Common myeloid progenitor, CD34-positive (primary cell): Measurements from ENCODE around the gene NME4.

Experiments used
- CTCF ChIA-PET: fragments of 350-600 bp; sonication (Branson Sonifier 250); formaldehyde crosslinking; loops from one replicate; lab custom pipeline; 2021; ENCODE audit warnings: antibody characterized with exemption; lab: Charles Lee
- POLR2A ChIA-PET: fragments of 350-600 bp; sonication (Branson Sonifier 250); formaldehyde crosslinking; loops from one replicate; lab custom pipeline; 2021; ENCODE audit warnings: antibody characterized with exemption; lab: Charles Lee
- DNase-seq, 3 donors: peaks; one replicate each; pipeline versions ENCODE4 v3.0.0 to v3.0.0-alpha.2; 2013
- H3K27ac ChIP-seq, 2 experiments: 1 replicate in 1 of 2; 2 replicates in 1 of 2; pipeline ENCODE4 v1.7.0; 2013; ENCODE audit warnings: inconsistent platforms in 2 of 2, low read length in 2 of 2, mild to moderate bottlenecking in 2 of 2, low read depth in 1 of 2, moderate library complexity in 1 of 2; ENCODE audit not compliant: severe bottlenecking in 2 of 2, insufficient read depth in 1 of 2, poor library complexity in 1 of 2
- H3K27me3 ChIP-seq, 5 experiments: replicated peaks in 2 of 5; 1 replicate in 3 of 5; 2 replicates in 2 of 5; pipeline versions ENCODE4 v1.6.1 to v1.7.0; 2013; ENCODE audit warnings: low read length in 4 of 5, mild to moderate bottlenecking in 2 of 5, moderate library complexity in 2 of 5, inconsistent platforms in 1 of 5; ENCODE audit not compliant: insufficient read depth in 5 of 5, control insufficient read depth in 4 of 5
- H3K36me3 ChIP-seq, 4 experiments: 1 replicate in 2 of 4; 2 replicates in 2 of 4; pipeline versions ENCODE4 v1.6.1 to v1.7.0; 2013; ENCODE audit warnings: low read length in 3 of 4, control low read depth in 1 of 4, mild to moderate bottlenecking in 1 of 4; ENCODE audit not compliant: control insufficient read depth in 4 of 4, insufficient read depth in 4 of 4
- H3K4me1 ChIP-seq, 4 experiments: 1 replicate in 3 of 4; 2 replicates in 1 of 4; pipeline versions ENCODE4 v1.6.1 to v1.7.1; 2013; ENCODE audit warnings: low read length in 3 of 4, mild to moderate bottlenecking in 3 of 4, control low read depth in 1 of 4, inconsistent platforms in 1 of 4, moderate library complexity in 1 of 4; ENCODE audit not compliant: control insufficient read depth in 4 of 4, insufficient read depth in 4 of 4; ENCODE audit errors: control extremely low read depth in 1 of 4
- H3K4me3 ChIP-seq, 7 experiments: 1 replicate in 4 of 7; 2 replicates in 3 of 7; pipeline versions ENCODE4 v1.5.1 to v1.7.0; 2013; ENCODE audit warnings: mild to moderate bottlenecking in 7 of 7, low read length in 6 of 7, moderate library complexity in 6 of 7, inconsistent platforms in 2 of 7, low read depth in 2 of 7, control low read depth in 1 of 7; ENCODE audit not compliant: insufficient read depth in 4 of 7, control insufficient read depth in 1 of 7; ENCODE audit errors: extremely low read depth in 1 of 7
- H3K9me3 ChIP-seq, 5 experiments: 1 replicate in 4 of 5; 2 replicates in 1 of 5; pipeline versions ENCODE4 v1.6.1 to v1.7.1; 2013; ENCODE audit warnings: low read length in 4 of 5, mild to moderate bottlenecking in 2 of 5, inconsistent platforms in 1 of 5, low read depth in 1 of 5, moderate library complexity in 1 of 5; ENCODE audit not compliant: control insufficient read depth in 4 of 5, insufficient read depth in 2 of 5; ENCODE audit errors: control extremely low read depth in 1 of 5
- WGBS: methylation state at CpG from one replicate; pipeline ENCODE4 v1.1.5; 2013; ENCODE audit not compliant: insufficient coverage; 5-methylcytosine and 5-hydroxymethylcytosine counted together

Gene NME4

DNA sequence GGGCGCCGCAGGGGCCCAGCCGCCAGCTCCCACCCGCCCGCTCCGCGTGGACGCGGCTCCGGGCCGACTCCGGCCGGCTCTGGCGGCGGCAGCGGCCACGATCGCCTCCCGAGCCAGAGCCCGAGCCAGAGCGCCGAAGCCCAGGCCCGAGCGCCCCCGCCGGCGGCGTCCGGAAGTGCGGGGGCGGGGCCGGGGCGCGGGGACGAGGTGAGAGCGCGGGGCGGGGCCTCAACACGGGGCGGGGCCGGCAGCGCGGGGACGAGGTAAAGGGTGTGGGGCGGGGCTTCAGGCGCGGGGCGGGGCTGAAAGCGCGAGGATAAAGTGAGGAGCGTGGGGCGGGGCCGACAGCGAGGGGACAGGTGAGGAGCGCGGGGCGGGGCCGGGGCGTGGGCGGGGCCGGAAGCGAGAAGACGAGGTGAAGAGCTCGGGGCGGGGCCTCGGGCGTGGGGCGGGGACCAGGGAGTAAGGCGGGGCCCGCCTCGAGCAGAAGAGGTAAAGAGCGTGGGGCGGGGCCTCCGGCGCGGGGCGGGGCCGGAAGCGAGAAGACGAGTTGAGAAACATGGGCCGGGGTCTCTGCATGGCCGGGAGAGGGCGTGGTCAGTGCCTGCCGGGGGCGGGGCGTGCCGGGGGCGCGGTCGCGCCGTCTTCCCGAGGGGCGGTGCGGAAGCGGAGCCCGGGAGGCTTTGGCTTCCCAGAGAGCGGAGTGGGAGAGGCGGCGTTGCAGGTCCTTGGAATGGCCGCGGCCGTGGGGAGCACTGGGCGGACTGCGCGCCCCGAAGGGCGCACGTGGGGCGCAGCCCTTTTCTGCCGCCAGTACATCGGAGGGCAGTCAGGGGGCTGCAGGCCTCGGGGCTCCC is 44.2 kb upstream of the NME4 start, which contains the start of gene AXIN1:
Gene AXIN1 (minus strand): TSS at position 177 of the 857 bp plus-strand sequence. CDS start 5,698 bp downstream, outside the sequence.
- DNase-seq: peak; percentile 92 to 96 (median 95)
- 2% methylated on average over 90 of the region's 113 CpGs for WGBS
- POLR2A ChIA-PET: interaction anchor here (0.5 to 1.6 kb wide), 2 partner anchors 13 to 15 kb away, joined by 3 to 6 read pairs; no protein-coding TSS in a partner anchor
- H3K4me3 ChIP-seq: peak within 1 kb of the TSS; percentile 34 to 90 (median 67)
- peak within 1 kb of the TSS in 1 of 2 experiments; percentile 78 for H3K27ac ChIP-seq
- CTCF ChIA-PET: no interaction called here
- H3K9me3 ChIP-seq: no peaks in the 10 kb centered on the region
- peaks cover 0 to 12% (median 5%) of the 10 kb centered on the region in 4 experiments for H3K36me3 ChIP-seq
- peaks cover 0 to 43% (median 29%) of the 10 kb centered on the region in 4 experiments for H3K4me1 ChIP-seq
- H3K27me3 ChIP-seq: no peaks in the 10 kb centered on the region

DNA sequence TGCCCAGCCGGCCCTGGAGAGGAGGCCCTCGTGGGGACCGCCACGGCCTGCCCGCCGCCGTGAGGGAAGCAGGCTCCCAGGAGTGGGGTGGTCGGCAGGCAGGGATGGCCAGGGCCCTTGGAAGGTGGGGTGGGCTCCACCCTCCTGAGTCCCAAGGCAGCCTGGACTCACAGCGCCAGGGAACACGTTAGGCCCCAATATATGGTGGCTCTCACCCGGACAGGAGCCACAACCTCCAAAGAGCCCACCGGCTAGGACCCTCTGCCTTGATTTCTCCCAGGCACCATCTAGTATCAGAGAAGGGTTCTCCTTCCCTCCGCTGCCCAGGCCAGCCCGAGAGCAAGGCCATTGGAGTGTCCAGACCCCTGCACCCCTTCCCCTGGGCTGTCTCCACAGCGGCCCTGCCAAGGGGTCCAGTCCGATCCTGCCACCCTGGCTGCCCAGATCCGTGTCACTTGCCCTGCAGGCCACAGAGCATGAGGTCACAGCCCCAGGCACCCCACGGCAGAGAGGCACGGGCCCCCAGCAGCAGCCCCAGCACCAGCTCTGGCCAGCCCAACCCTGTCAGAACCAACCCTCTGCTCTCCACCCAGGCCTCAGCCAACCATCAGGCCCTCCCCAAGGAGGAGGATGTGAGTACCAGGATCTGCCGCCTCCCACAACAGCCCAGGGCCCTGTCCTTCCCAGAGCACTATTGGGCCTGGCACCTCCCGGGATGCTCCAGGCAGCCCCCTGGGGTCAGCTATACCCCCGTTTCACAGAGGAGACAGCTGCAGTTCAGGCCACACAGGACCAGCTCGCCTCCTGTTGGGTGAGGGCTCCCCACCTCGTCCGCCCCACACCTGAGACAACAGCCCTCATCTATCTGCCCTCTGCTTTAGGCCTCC is 43.4 kb upstream of the NME4 start:
- Histone ChIP-seq H3K27ac (no peak overlapping the region), H3K4me1 (peaks cover 0 to 36% (median 26%) of the 10 kb centered on the region in 4 experiments)
- no peak for DNase-seq

GRCh38 chr16:354291-354881 is 42.6 kb upstream of the NME4 start:
- CTCF ChIA-PET: interaction anchor here (0.6 to 1.8 kb wide), 2 partner anchors 126 to 289 kb away, joined by 3 to 4 read pairs; no protein-coding TSS in a partner anchor
- no peak for DNase-seq
- WGBS: 98% methylated on average over 11 of the region's 12 CpGs
- no peak overlapping the region for H3K27ac ChIP-seq
- H3K4me1 ChIP-seq: peaks cover 0 to 32% (median 26%) of the 10 kb centered on the region in 4 experiments
- H3K27me3 ChIP-seq: no peaks in the 10 kb centered on the region
- POLR2A ChIA-PET: interaction anchor here (1.1 kb wide), 1 partner anchor 29 kb away, joined by 3 read pairs; no protein-coding TSS in a partner anchor
- no peaks in the 10 kb centered on the region for H3K9me3 ChIP-seq
- H3K36me3 ChIP-seq: peaks cover 0 to 11% (median 4%) of the 10 kb centered on the region in 4 experiments
- H3K4me3 ChIP-seq: no peak overlapping the region

More for the DNA sequence above, 43.4 kb upstream of the NME4 start:
- CTCF ChIA-PET: interaction anchor here (1.8 kb wide), 1 partner anchor 288 kb away, joined by 4 read pairs; no protein-coding TSS in a partner anchor
- WGBS: 91% methylated on average over 17 of the region's 25 CpGs
- Histone ChIP-seq H3K36me3 (peaks cover 0 to 12% (median 5%) of the 10 kb centered on the region in 4 experiments), H3K27me3 (no peaks in the 10 kb centered on the region), H3K4me3 (peak overlapping the region in 5 of 7 experiments; percentile 38 to 66 (median 59)), H3K9me3 (no peaks in the 10 kb centered on the region)
- POLR2A ChIA-PET: no interaction called here

DNA sequence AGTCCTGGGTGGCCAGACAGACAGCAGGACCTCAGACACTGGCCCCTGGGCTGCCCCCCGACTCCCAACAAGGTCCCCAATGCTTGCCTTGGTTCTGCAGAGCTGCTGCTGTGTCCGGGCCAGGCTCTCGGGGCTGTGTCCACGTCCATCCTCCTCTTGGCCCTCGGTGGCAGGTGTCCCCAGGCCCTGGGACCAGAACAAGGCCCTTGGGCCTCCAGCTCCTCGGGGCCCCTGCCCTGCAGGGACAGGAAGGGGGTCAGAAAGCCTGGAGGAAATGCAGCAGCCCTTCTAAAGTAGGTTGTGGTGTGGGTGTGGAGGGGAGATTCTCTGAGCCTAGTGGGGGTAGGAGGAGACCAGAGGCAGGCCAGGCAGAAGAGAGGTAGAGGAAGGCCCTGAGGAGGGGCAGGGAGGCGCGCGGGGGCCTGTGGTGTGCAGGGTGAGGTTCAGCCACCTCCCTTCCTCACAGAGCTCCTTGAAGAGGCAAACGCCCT is 42.0 kb upstream of the NME4 start:
- Histone ChIP-seq H3K27me3 (no peaks in the 10 kb centered on the region), H3K36me3 (peaks cover 0 to 6% (median 2%) of the 10 kb centered on the region in 4 experiments), H3K4me3 (no peak overlapping the region), H3K27ac (no peak overlapping the region), H3K4me1 (peaks cover 0 to 32% (median 26%) of the 10 kb centered on the region in 4 experiments), H3K9me3 (no peaks in the 10 kb centered on the region)
- 45% methylated on average over 10 of the region's 10 CpGs for WGBS
- CTCF ChIA-PET: interaction anchor here (1.8 kb wide), 1 partner anchor 290 kb away, joined by 4 read pairs; no protein-coding TSS in a partner anchor
- peak in 2 of 3 donors; percentile 20 to 30 for DNase-seq
- POLR2A ChIA-PET: interaction anchor here (1.1 kb wide), 1 partner anchor 29 kb away, joined by 3 read pairs; no protein-coding TSS in a partner anchor

GRCh38 chr16:356741-357140 is 40.3 kb upstream of the NME4 start:
- ChIA-PET CTCF (interaction anchor here (1.2 to 1.3 kb wide), 2 partner anchors 9 to 48 kb away, joined by 3 to 4 read pairs; no protein-coding TSS in a partner anchor), POLR2A (no interaction called here)
- Histone ChIP-seq H3K4me3 (no peak overlapping the region), H3K36me3 (no peaks in the 10 kb centered on the region), H3K4me1 (peaks cover 0 to 23% (median 15%) of the 10 kb centered on the region in 4 experiments), H3K27ac (no peak overlapping the region), H3K9me3 (no peaks in the 10 kb centered on the region), H3K27me3 (no peaks in the 10 kb centered on the region)
- WGBS: 97% methylated on average over 9 of the region's 12 CpGs
- no peak for DNase-seq

- WGBS: 96% methylated on average over 13 of the region's 19 CpGs
- Histone ChIP-seq H3K9me3 (no peaks in the 10 kb centered on the region), H3K27ac (no peak overlapping the region), H3K36me3 (no peaks in the 10 kb centered on the region), H3K4me1 (peaks cover 0 to 15% (median 8%) of the 10 kb centered on the region in 4 experiments), H3K4me3 (no peak overlapping the region), H3K27me3 (peaks cover 0 to 9% (median 0%) of the 10 kb centered on the region in 5 experiments)
- DNase-seq: no peak
- POLR2A ChIA-PET: no interaction called here
- CTCF ChIA-PET: no interaction called here
Observed at GRCh38 chr16:359067-359763, 37.8 kb upstream of the NME4 start.
